HepG2 (cell line): ENCODE measurements around the gene CYP27B1. TPM values are rescaled to one million over a fixed set of nuclear protein-coding genes. Genes with fewer than 3 reads are reported as not detected.

Source experiments
- ATF1 ChIP-seq: IDR thresholded peaks from 2 replicates; pipeline ENCODE4 v1.6.1; 2016; ENCODE audit warnings: mild to moderate bottlenecking, control low read depth
- CBFB ChIP-seq: sonication (generic); formaldehyde crosslinking; IDR thresholded peaks from 2 replicates; pipeline ENCODE4 v1.4.0; 2020; ENCODE audit warnings: missing genetic modification reagents
- CENPT ChIP-seq: sonication (generic); formaldehyde crosslinking; IDR thresholded peaks from 2 replicates; pipeline ENCODE4 v1.8.0; 2022; ENCODE audit warnings: low read depth, mild to moderate bottlenecking, moderate library complexity, missing genetic modification reagents
- FOXP1 ChIP-seq, 2 experiments: fragments of 450-650 bp in 1 of 2; IDR thresholded peaks; 2 replicates each; pipeline ENCODE4 v1.6.1; 2017 to 2018; ENCODE audit warnings: antibody characterized with exemption in 1 of 2
- GMEB2 ChIP-seq: IDR thresholded peaks from 2 replicates; pipeline ENCODE4 v1.6.1; 2016; ENCODE audit warnings: missing biosample characterization, missing genetic modification reagents, low read depth
- HOXA5 ChIP-seq: sonication (generic); formaldehyde crosslinking; IDR thresholded peaks from 2 replicates; pipeline ENCODE4 v1.4.0; 2020; ENCODE audit warnings: missing genetic modification reagents
- IKZF5 ChIP-seq: IDR thresholded peaks from 2 replicates; pipeline ENCODE4 v1.6.1; 2018; ENCODE audit warnings: missing genetic modification reagents, mild to moderate bottlenecking, missing compliant biosample characterization
- KDM6A ChIP-seq: IDR thresholded peaks from 2 replicates; pipeline ENCODE4 v1.6.1; 2016; ENCODE audit warnings: low read depth
- MZF1 ChIP-seq: sonication (generic); formaldehyde crosslinking; IDR thresholded peaks from 2 replicates; pipeline ENCODE4 v1.8.1; 2023; ENCODE audit warnings: mild to moderate bottlenecking, missing genetic modification reagents, borderline replicate concordance
- RBM22 ChIP-seq: fragments of 200-400 bp; formaldehyde crosslinking; optimal IDR thresholded peaks from 2 replicates; pipeline ENCODE3; 2017; ENCODE audit warnings: mild to moderate bottlenecking, low read length, moderate library complexity
- RNF219 ChIP-seq: sonication (generic); formaldehyde crosslinking; IDR thresholded peaks from 2 replicates; pipeline ENCODE4 v1.5.0; 2020; ENCODE audit warnings: mild to moderate bottlenecking, missing genetic modification reagents
- SATB2 ChIP-seq: sonication (generic); formaldehyde crosslinking; IDR thresholded peaks from 2 replicates; pipeline ENCODE4 v1.5.0; 2020; ENCODE audit warnings: missing genetic modification reagents
- SIX1 ChIP-seq: sonication (generic); formaldehyde crosslinking; IDR thresholded peaks from 2 replicates; pipeline ENCODE4 v1.4.0; 2020; ENCODE audit warnings: missing genetic modification reagents, borderline replicate concordance
- ZNF772 ChIP-seq: sonication (generic); formaldehyde crosslinking; IDR thresholded peaks from 2 replicates; pipeline ENCODE4 v1.5.0; 2020; ENCODE audit warnings: mild to moderate bottlenecking, missing genetic modification reagents
- ZNF776 ChIP-seq: sonication (generic); formaldehyde crosslinking; IDR thresholded peaks from 2 replicates; pipeline ENCODE4 v1.4.0; 2020; ENCODE audit warnings: mild to moderate bottlenecking, missing genetic modification reagents
- ZSCAN31 ChIP-seq: sonication (generic); formaldehyde crosslinking; IDR thresholded peaks from 2 replicates; pipeline ENCODE4 v1.5.0; 2020; ENCODE audit warnings: low read depth, mild to moderate bottlenecking, missing genetic modification reagents
- polyA plus RNA-seq, 8 experiments: library from polyadenylated mRNA; depleted of rRNA in 3 of 8; stranded (reverse) in 7 of 8; unstranded in 1 of 8; fragments of >200 nt; fragmentation: Illumina TruSeq in 4 of 8; extraction: Trizol in 4 of 8; gene quantifications; 2 replicates each; pipeline versions ENCODE4 v1.2.1 to v1.2.3, GENCODE V29; 2011 to 2016; ENCODE audit warnings: low read depth in 4 of 8, missing spikeins in 1 of 8, mixed read lengths in 1 of 8; ENCODE audit not compliant: insufficient read depth in 1 of 8
- total RNA-seq, 5 experiments: library from RNA; depleted of rRNA; stranded (reverse); fragments of >200 nt; fragmentation: Illumina TruSeq; extraction: Trizol; gene quantifications; 2 replicates each; pipeline ENCODE4 v1.2.3, GENCODE V29; 2016; ENCODE audit warnings: low read depth in 1 of 5
- TF ChIP-seq, protein P1 (sequence below): sonication (generic); formaldehyde crosslinking; IDR thresholded peaks from 2 replicates; pipeline ENCODE4 v1.8.0; 2022; ENCODE audit warnings: missing genetic modification reagents, mild to moderate bottlenecking, borderline replicate concordance
- TF ChIP-seq, protein P2 (sequence below): sonication (generic); formaldehyde crosslinking; IDR thresholded peaks from 2 replicates; pipeline ENCODE4 v1.4.0; 2020; ENCODE audit warnings: missing genetic modification reagents
- TF ChIP-seq, protein P3 (sequence below): sonication (generic); formaldehyde crosslinking; conservative IDR thresholded peaks from 2 replicates; pipeline ENCODE4 v1.4.0; 2020; ENCODE audit warnings: missing genetic modification reagents
- TF ChIP-seq, protein P4 (sequence below): sonication (generic); formaldehyde crosslinking; IDR thresholded peaks from 2 replicates; pipeline ENCODE4 v1.5.1; 2020; ENCODE audit warnings: mild to moderate bottlenecking, missing genetic modification reagents, borderline replicate concordance

CYP27B1 gene
- total and polyA plus RNA-seq, 2 of the 13 experiments (the other 11 are each of a cell fraction or from before 2014, with no cell fraction given), result 2.3 to 3.0 TPM

- peak; percentile 81; the same call in 1 of the 2 replicates for TF ChIP-seq HOXA5 (CRISPR knock-in tag)
- TF ChIP-seq, protein P1, sequence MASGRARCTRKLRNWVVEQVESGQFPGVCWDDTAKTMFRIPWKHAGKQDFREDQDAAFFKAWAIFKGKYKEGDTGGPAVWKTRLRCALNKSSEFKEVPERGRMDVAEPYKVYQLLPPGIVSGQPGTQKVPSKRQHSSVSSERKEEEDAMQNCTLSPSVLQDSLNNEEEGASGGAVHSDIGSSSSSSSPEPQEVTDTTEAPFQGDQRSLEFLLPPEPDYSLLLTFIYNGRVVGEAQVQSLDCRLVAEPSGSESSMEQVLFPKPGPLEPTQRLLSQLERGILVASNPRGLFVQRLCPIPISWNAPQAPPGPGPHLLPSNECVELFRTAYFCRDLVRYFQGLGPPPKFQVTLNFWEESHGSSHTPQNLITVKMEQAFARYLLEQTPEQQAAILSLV (CRISPR knock-in tag), result peak; percentile 78; the same call in 1 of the 2 replicates
- TF ChIP-seq, protein P2, sequence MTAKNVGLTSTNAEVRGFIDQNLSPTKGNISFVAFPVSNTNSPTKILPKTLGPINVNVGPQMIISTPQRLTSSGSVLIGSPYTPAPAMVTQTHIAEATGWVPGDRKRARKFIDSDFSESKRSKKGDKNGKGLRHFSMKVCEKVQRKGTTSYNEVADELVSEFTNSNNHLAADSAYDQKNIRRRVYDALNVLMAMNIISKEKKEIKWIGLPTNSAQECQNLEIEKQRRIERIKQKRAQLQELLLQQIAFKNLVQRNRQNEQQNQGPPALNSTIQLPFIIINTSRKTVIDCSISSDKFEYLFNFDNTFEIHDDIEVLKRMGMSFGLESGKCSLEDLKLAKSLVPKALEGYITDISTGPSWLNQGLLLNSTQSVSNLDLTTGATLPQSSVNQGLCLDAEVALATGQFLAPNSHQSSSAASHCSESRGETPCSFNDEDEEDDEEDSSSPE (CRISPR knock-in tag), result peak; percentile 73; the same call in 1 of the 2 replicates
- TF ChIP-seq CENPT (CRISPR knock-in tag), result no peak
- TF ChIP-seq MZF1, result no peak
- TF ChIP-seq SATB2 (CRISPR knock-in tag), result no peak
- no peak for TF ChIP-seq RNF219
- TF ChIP-seq ZSCAN31, result peak; percentile 92; the same call in 1 of the 2 replicates
- no peak for TF ChIP-seq KDM6A (CRISPR knock-in tag)
- peak; percentile 67; the same call in 1 of the 2 replicates for TF ChIP-seq SIX1 (CRISPR knock-in tag)
- peak; percentile 78 for TF ChIP-seq IKZF5 (CRISPR knock-in tag)
- TF ChIP-seq FOXP1 (IDR thresholded peaks at IDR 0.05), result no peak
- no peak for TF ChIP-seq FOXP1 (CRISPR knock-in tag; IDR thresholded peaks at IDR 0.05)
- TF ChIP-seq ZNF772 (CRISPR knock-in tag), result peak; percentile 88
- peak; percentile 66 for TF ChIP-seq CBFB
- TF ChIP-seq, protein P3, sequence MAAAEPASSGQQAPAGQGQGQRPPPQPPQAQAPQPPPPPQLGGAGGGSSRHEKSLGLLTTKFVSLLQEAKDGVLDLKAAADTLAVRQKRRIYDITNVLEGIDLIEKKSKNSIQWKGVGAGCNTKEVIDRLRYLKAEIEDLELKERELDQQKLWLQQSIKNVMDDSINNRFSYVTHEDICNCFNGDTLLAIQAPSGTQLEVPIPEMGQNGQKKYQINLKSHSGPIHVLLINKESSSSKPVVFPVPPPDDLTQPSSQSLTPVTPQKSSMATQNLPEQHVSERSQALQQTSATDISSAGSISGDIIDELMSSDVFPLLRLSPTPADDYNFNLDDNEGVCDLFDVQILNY (CRISPR knock-in tag), result 0 out of 2 replicates have a peak, but pooled peaks have one; percentile 40
- TF ChIP-seq RBM22, result no peak
- 0 out of 2 replicates have a peak, but pooled peaks have one; percentile 14 for TF ChIP-seq GMEB2 (CRISPR knock-in tag)
- TF ChIP-seq ATF1 (CRISPR knock-in tag), result peak; percentile 99
- TF ChIP-seq ZNF776 (CRISPR knock-in tag), result peak; percentile 25; the same call in 1 of the 2 replicates
- TF ChIP-seq, protein P4, sequence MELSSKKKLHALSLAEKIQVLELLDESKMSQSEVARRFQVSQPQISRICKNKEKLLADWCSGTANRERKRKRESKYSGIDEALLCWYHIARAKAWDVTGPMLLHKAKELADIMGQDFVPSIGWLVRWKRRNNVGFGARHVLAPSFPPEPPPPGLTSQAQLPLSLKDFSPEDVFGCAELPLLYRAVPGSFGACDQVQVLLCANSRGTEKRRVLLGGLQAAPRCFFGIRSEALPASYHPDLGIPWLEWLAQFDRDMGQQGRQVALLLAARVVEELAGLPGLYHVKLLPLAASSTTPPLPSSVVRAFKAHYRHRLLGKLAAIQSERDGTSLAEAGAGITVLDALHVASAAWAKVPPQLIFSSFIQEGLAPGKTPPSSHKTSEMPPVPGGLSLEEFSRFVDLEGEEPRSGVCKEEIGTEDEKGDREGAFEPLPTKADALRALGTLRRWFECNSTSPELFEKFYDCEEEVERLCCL, result no peak
Measured at GRCh38 chr12:57771873-57772428, 5.1 kb upstream of the CYP27B1 start, which contains the start of gene METTL1 (continued).
